ENCODE measurements around the gene TRIM71. TPM values are rescaled to one million over a fixed set of nuclear protein-coding genes. Genes with fewer than 3 reads are reported as not detected.

The TRIM71 gene
- total and polyA plus RNA-seq, 5 donors from 2014 or later, result 0.03 to 0.47 (median 0.06) TPM

Other genes starting within 250 kb of the TRIM71 start
- gene DYNC1LI1, start 247.1 kb upstream of the TRIM71 start, total RNA-seq, result 37.2 TPM
- 10 to 100 TPM; 24.8 to 33.3 (median 28.4) TPM for gene DYNC1LI1, start 247.1 kb upstream of the TRIM71 start, polyA plus RNA-seq
- gene CNOT10, start 132.8 kb upstream of the TRIM71 start, total RNA-seq, result 33.4 TPM
- 10 to 100 TPM; 29.9 to 33.9 (median 31.3) TPM for gene CNOT10, start 132.8 kb upstream of the TRIM71 start, polyA plus RNA-seq
- gene CCR4, start 133.6 kb downstream of the TRIM71 start, total RNA-seq, result 366 TPM
- gene CCR4, start 133.6 kb downstream of the TRIM71 start, polyA plus RNA-seq, result 100 to 1,000 TPM in 1 of 4 donors, 10 to 100 TPM in 3; 80.8 to 109 (median 93.6) TPM